Measurements from ENCODE around the gene CFL2. TPM values are rescaled to one million over a fixed set of nuclear protein-coding genes. Genes with fewer than 3 reads are reported as not detected.

Gene CFL2
- polyA plus RNA-seq, 1 of the 3 experiments (the other 2 are of a cell fraction), result 48.1 TPM

DNA sequence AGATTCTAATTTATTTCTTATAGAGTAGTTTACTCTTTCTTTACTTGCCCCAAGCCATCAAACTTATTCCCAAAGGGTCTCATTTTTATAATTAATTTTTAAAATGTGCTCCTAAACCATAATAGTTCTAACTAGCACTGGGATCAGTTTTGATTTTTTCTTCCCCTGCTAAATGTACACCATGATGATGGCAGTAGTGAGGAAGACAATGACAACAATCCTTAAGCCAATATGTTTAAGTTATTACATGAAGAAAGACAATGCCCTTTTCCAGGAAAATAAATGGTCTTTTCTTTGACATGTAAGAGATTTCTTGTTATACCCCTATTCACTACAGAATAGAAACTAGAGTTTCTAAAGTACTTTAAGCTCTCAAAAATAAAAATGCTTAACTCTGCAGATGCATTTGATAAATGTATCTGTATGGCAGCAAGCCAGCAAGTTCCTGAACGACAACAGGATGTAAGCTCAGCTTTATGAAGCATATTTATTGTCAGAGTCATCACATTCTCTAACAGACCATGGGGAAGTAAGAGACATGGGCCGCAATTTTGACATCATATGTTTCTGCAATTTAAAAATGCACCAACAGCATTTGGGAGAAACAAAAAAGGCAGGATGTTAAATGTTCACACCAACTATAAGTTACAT is 48.5 kb downstream of the CFL2 start (continued):
- TF ChIP-seq CTCF (IDR thresholded peaks at IDR 0.05) (no peak), RXRA (IDR thresholded peaks at IDR 0.05; ENCODE audit: borderline replicate concordance, low read depth) (no peak), NFIC (IDR thresholded peaks at IDR 0.05; ENCODE audit: borderline replicate concordance) (peak; percentile 92), GABPA (IDR thresholded peaks at IDR 0.05; ENCODE audit: low read depth) (peak; percentile 25; the same call in 1 of the 2 replicates), TCF12 (IDR thresholded peaks at IDR 0.05) (peak; percentile 83)

DNA sequence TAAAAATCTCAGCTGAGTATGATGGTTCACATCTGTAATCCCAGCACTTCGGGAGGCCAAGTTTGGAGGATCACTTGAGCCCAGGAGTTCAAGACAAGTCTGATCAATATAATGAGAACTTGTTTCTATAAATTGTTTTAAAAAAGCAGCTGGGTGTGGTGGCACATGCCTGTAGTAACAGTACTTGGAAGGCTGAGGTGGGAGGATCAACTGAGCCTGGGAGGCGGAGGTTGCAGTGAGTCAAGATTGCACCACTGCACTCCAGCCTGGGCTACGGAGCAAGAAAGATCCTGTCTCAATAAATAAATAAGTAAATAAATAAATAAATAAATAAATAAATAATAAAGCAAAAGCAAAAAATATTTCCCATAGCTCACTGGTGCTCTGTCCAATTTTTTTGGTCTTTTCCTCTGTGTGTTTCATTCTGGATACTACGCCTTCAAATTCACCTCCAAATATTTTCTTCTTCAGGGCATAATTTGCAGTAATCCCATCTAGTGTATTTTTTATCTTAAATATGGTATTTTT is 51.8 kb downstream of the CFL2 start:
- 91% methylated on average over 4 of the region's 4 CpGs for WGBS (ENCODE audit: low lambda C conversion rate)
- H3K4me2 ChIP-seq, result no peak overlapping the region
- H3K27ac ChIP-seq (ENCODE audit: low read depth in 2 of 2, low read length in 1 of 2), result no peak overlapping the region
- no peak overlapping the region for H3K9ac ChIP-seq
- H3K4me3 ChIP-seq (ENCODE audit: low read depth in 2 of 2, low read length in 1 of 2), result no peak overlapping the region
- no peak overlapping the region for H2AFZ ChIP-seq (ENCODE audit: low read depth)
- H3K9me2 ChIP-seq, result no peaks in the 10 kb centered on the region
- H3K36me3 ChIP-seq (replicated peaks in 1 of 2; ENCODE audit: control insufficient read depth in 1 of 2, insufficient read depth in 2 of 2, low read length in 1 of 2), result no peaks in the 10 kb centered on the region
- H3K9me3 ChIP-seq, result no peaks in the 10 kb centered on the region
- peaks cover 0 to 19% of the 10 kb centered on the region in 2 experiments; a peak in 3 of 4 replicates for H3K4me1 ChIP-seq (ENCODE audit: control insufficient read depth in 1 of 2, insufficient read depth in 2 of 2, low read depth in 1 of 2, low read length in 1 of 2)
- TF ChIP-seq, protein P1, sequence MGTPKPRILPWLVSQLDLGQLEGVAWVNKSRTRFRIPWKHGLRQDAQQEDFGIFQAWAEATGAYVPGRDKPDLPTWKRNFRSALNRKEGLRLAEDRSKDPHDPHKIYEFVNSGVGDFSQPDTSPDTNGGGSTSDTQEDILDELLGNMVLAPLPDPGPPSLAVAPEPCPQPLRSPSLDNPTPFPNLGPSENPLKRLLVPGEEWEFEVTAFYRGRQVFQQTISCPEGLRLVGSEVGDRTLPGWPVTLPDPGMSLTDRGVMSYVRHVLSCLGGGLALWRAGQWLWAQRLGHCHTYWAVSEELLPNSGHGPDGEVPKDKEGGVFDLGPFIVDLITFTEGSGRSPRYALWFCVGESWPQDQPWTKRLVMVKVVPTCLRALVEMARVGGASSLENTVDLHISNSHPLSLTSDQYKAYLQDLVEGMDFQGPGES (IDR thresholded peaks at IDR 0.05; ENCODE audit: low read depth, low read length), result no peak
- TF ChIP-seq GABPA (IDR thresholded peaks at IDR 0.05; ENCODE audit: low read depth) (no peak), SMC3 (IDR thresholded peaks at IDR 0.05; ENCODE audit: low read depth, low read length) (no peak), SIN3A (IDR thresholded peaks at IDR 0.05; ENCODE audit: borderline replicate concordance, low read depth, low read length) (no peak), EP300 (IDR thresholded peaks at IDR 0.05; ENCODE audit: borderline replicate concordance in 1 of 2, low read depth in 1 of 2, low read length in 1 of 2) (no peak), TCF12 (IDR thresholded peaks at IDR 0.05) (no peak), TAF1 (IDR thresholded peaks at IDR 0.05; ENCODE audit: borderline replicate concordance, low read depth, low read length) (no peak)
- TF ChIP-seq, protein P2, sequence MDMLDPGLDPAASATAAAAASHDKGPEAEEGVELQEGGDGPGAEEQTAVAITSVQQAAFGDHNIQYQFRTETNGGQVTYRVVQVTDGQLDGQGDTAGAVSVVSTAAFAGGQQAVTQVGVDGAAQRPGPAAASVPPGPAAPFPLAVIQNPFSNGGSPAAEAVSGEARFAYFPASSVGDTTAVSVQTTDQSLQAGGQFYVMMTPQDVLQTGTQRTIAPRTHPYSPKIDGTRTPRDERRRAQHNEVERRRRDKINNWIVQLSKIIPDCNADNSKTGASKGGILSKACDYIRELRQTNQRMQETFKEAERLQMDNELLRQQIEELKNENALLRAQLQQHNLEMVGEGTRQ (IDR thresholded peaks at IDR 0.05; ENCODE audit: borderline replicate concordance, low read depth, low read length), result no peak
- no peaks in the 10 kb centered on the region for H3K27me3 ChIP-seq (ENCODE audit: insufficient read depth)
- CTCF ChIA-PET, result interaction anchor here (0.9 to 2.0 kb wide), 2 partner anchors 10 to 61 kb away, joined by 3 to 7 read pairs; no protein-coding TSS in a partner anchor
- DNase-seq, result no peak
- no peaks in the 10 kb centered on the region for H4K20me1 ChIP-seq (ENCODE audit: insufficient read depth)
- POLR2A ChIA-PET, result no interaction called here
- H3F3A ChIP-seq (replicated peaks; ENCODE audit: insufficient read depth), result peaks cover 15% of the 10 kb centered on the region
- no peaks in the 10 kb centered on the region for H3K79me2 ChIP-seq (ENCODE audit: insufficient read depth)
